ENCODE measurements around the gene IPPK.

DNA sequence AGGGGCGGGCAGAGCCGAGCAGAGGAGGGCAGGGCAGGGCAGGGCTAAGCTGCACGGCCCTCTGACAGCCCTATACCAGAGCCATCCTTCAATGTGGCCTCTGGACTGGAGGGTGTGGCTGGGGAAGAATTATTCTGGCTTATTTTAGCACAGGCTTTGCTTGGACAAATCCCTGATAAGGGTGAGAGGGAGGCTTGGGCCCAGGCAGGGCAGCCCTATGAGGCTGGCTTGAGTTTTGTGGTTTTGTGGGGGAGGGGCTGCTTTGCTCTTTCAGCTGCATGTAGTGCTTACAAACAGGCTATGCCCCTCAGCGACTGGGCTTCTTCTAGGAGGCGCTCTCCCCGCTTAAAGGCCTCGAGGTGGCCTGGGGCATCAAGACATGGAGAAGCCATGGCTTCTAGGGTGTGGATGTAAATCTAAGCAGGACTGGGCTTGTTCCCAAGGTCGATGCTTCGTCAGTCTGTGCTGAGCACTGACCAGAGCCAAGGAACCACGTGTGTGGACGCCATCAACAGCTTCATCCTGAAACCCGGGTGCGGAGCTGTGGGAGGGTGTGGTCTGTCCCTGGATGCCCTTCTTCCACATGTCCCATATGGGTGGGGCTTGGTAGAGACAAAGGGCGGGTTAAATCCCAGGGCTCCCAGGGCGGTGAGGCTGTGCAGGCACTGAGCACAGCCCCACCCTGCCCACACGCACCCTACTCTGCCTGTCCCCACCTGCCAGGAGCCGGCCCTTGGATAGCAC lies 45.7 kb upstream of the IPPK start:
- no peak for TF ChIP-seq POLR2A (IDR thresholded peaks at IDR 0.05)
- TF ChIP-seq, protein P1, sequence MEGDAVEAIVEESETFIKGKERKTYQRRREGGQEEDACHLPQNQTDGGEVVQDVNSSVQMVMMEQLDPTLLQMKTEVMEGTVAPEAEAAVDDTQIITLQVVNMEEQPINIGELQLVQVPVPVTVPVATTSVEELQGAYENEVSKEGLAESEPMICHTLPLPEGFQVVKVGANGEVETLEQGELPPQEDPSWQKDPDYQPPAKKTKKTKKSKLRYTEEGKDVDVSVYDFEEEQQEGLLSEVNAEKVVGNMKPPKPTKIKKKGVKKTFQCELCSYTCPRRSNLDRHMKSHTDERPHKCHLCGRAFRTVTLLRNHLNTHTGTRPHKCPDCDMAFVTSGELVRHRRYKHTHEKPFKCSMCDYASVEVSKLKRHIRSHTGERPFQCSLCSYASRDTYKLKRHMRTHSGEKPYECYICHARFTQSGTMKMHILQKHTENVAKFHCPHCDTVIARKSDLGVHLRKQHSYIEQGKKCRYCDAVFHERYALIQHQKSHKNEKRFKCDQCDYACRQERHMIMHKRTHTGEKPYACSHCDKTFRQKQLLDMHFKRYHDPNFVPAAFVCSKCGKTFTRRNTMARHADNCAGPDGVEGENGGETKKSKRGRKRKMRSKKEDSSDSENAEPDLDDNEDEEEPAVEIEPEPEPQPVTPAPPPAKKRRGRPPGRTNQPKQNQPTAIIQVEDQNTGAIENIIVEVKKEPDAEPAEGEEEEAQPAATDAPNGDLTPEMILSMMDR (IDR thresholded peaks at IDR 0.05), result no peak
- TF ChIP-seq POLR2AphosphoS5 (IDR thresholded peaks at IDR 0.05; ENCODE audit: insufficient read depth in 1 of 2, low read depth in 1 of 2), result peak; percentile 31 to 64
